NCI-H2196 treated with DMSO at 0.1 percent for 48 hours (cell line): ENCODE results near the gene CNN3.
"Not testable (repeated sequence)": the region's sequence is repeated elsewhere in the genome, so short reads cannot be mapped to it uniquely, and the experiment has no call there.

Source experiments
- DNase-seq: peaks from one replicate; lab custom pipeline; 2025; ENCODE audit not compliant: unreplicated experiment; lab: John Stamatoyannopoulos, UW

The CNN3 gene

GRCh38 chr1:94949681-94950661 lies 23.1 kb upstream of the CNN3 start:
- peak; percentile 83 for DNase-seq

DNA sequence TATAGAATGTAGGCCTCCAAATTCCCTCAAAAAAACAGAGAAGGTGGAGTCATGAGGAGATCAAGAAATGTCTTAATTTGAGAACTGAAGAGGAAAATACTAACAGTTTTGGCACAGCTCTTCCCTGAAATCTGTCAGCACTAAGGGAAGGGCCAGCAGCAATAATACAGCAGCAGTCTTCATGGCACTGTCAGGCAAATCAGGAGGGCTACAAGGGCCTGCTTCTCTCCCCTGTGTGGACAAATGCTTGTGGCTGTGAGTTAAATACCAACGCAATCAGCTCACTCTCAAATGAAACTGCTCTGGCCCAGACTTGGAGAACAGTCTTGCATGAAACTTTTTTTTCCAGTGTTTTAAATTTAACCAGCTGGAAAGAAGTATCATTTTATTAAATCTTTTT lies 20.5 kb upstream of the CNN3 start:
- no peak for DNase-seq

- no peak for DNase-seq
Measured at GRCh38 chr1:94946886-94947285, 20.0 kb upstream of the CNN3 start.

DNA sequence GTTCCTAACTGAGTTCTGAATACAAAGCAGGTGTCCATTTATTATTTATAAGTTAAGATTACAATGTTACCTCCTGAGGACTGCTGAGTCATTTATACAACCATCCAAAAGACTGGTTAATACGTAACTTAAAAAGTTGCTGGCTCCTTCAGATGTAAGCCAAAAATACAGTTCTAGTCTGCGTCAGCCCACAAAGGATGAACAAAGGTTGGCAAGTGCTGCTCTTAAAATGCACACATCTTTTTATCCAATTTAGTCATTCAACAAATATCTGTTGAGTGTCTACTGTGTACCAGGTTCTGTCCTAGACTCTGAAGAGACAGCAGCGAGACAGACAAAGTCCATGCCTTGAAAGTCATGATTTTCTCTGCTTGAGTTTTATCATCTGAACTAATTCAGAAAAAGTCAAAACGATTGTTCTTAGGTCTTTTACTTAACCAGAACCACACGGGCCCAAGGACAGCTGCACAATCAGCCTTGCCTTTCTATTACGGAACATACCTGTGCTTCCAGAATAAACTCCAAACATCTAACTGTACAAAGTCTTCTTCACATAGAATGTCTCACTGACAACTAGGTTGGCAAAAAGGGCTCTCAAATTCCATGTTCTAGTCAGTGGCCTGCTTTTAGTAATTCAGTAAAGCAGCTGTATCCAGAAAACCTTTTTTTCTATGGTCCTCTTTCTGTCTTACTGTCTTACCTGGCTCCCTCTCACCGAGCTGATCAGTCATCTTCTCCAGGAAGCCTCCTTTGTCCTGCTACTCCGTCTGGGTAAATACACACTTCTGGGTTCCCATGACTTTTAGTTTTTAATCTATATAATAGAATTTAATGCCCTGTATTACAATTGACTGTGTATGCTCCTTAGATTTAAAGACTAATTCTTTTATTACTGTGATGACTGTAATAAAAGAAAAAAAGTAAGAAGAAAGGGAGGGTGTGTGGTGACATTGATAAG lies 15.5 kb upstream of the CNN3 start:
- no peak for DNase-seq

- DNase-seq = not testable (repeated sequence)
Measured at GRCh38 chr1:94941480-94941879, 14.6 kb upstream of the CNN3 start.

DNA sequence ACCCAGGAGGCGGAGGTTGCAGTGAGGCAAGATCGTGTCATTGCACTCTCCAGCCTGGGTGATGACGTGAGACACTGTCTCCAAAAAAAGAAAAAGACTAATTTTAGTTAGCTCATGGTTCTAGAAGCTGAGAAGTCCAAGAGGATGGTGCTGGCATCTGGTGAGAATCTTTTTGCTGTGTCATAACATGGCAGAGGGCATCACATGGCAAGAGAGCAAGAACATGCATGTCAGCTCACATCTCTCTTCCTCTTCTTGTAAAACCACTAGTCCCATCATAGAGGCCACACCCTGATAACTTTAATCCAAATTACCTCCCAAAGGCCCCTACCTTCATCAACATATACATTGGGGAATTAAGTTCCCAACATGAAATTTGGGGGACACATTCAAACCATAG lies 13.8 kb upstream of the CNN3 start:
- no peak for DNase-seq

DNA sequence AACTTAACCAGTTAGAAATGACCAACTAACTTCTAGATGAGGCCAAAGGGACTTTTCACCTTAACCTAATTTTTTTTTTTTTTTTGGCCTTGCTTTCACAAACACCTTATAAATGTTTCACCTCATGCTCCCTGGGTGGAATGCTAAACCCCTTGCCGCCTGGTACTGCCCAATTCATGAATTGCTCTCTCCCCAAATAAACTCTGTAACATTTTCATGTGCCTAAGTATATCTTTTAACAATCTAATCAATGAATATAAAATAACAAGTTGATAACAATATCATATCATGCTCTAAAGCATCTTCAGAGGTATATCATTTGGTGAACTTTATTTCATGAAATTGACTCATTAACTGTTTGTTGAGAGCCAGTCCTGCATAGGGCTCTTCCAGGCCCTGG lies 10.9 kb upstream of the CNN3 start:
- DNase-seq = no peak

DNA sequence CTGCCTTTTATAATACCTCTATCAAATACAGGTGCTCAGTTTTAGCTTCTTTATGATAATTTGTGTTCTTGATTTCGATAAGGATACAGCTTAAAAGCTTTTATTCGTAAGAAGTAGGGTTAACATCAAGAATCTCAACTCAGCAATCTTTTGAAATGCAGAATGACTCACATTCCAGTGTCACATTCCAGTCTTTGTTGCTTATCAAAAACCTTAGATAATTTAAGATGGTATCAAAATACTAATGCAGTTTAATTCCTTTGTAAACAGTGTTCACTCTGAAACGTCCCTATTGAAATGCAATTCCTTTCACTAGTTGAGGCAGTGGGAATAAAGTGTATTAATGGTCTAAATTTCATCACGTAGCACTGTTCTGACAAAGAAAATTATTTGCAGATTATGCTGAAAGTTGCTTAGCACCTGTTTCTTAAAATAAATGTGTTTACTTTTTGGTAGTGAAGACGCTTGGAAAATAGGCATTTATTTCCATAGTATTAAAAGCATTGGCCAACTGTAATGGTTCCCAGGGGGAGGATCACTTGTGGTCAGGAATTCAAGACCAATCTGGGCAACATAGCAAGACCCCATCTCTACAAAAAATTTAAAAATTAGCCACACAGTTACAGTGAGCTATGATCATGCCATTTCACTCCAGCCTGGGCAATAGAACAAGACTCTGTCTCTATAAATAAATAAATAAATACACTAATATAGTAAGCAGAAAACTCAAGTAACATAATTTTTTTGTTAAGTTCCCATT lies 10.1 kb upstream of the CNN3 start:
- no peak for DNase-seq

DNA sequence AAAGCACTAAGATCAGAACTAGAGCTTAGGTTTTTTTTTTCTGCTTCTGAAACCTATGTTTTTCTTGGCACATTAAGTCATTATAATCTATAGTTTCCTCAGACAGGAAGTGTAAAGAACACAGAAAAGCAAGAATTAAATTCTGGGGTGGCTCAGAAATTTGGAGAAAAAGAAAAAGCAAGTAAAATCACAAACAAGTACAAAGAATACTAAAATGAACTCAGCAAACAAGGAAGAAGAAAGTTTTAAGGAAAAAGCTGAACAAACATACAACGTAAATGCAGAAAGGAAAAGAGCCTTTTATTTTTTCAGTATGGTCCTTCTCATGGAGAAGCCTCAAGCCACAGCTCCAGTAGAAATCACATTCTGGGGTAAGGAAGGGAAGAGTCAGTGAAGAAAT lies 8.6 kb upstream of the CNN3 start:
- DNase-seq = no peak

GRCh38 chr1:94935034-94935433 lies 8.1 kb upstream of the CNN3 start:
- no peak for DNase-seq

- DNase-seq = no peak
Measured at GRCh38 chr1:94934551-94934950, 7.6 kb upstream of the CNN3 start.

GRCh38 chr1:94931254-94931841 lies 4.4 kb upstream of the CNN3 start:
- no peak for DNase-seq

DNA sequence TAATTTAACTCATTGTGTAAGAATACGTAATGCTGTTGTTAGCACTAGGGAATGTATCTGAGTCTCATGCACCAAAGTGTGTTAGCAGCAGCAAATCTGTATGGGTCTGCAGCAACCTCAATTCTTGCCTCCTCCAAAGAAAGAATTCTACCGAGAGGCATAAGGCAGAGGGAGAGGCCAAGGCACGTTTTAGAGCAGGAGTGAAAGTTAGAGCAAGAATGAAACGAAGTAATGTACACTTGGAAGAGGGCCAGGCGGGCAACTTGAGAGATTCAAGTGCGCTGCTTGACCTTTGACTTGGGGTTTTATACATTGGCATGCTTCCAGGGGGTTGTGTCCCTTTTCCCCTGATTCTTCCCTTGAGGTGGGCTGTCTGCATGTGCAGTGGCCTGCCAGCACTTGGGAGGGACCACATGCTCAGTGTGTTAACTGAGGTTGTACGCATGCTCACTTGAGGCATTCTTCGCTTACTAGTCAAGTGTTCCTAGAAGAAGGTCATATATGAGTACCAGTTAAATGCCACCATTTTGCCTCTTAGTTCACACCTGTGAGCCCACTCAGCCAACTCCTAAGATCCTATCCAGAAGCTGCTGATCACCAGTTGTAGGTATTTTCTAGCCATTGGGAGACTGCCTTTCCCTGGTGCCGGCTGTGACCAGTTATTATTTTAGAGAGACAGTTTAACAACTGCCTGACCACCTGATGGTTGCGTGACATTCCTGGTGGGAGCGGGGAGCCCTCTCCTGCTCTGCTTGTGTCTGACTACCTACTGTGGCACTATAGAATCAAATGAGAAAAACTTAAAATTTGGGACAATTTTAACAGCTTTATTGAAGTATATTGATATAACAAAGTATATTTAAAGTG lies 2.7 kb upstream of the CNN3 start:
- DNase-seq = no peak

GRCh38 chr1:94928293-94928939 lies 1.5 kb upstream of the CNN3 start:
- no peak for DNase-seq

GRCh38 chr1:94927405-94928175 lies 680 bp upstream of the CNN3 start:
- DNase-seq = peak; percentile 57

GRCh38 chr1:94926126-94926914 lies 590 bp downstream of the CNN3 start:
- DNase-seq = no peak

- DNase-seq = peak; percentile 41
Measured at GRCh38 chr1:94925561-94926125, 1.3 kb downstream of the CNN3 start.
